SHP77 treated with DMSO at 0.1 percent for 48 hours (cell line): ENCODE data around the gene ACADVL.
"Not testable (repeated sequence)": the region's sequence is repeated elsewhere in the genome, so short reads cannot be mapped to it uniquely, and the experiment has no call there.

ENCODE experiments used
- DNase-seq: peaks from one replicate; lab custom pipeline; 2025; lab: John Stamatoyannopoulos, UW

The ACADVL gene

GRCh38 chr17:7219812-7220592 lies at the start of gene ACADVL, which contains the start of gene DLG4:
ACADVL (plus strand) TSS chr17:7219938; CDS start chr17:7219985, 47 bp downstream.
DLG4 (minus strand) TSS chr17:7219836.
- DNase-seq: peak; percentile 62

- DNase-seq: not testable (repeated sequence)
Observed at GRCh38 chr17:7172522-7173191, 47.1 kb upstream of the ACADVL start.

GRCh38 chr17:7173687-7174602 lies 45.8 kb upstream of the ACADVL start:
- no peak for DNase-seq

GRCh38 chr17:7174603-7175326 lies 45.0 kb upstream of the ACADVL start:
- DNase-seq: no peak

GRCh38 chr17:7175330-7175733 lies 44.4 kb upstream of the ACADVL start:
- DNase-seq: no peak

- DNase-seq: no peak
Observed at GRCh38 chr17:7176107-7176840, 43.5 kb upstream of the ACADVL start.

GRCh38 chr17:7176841-7177190 lies 42.9 kb upstream of the ACADVL start:
- no peak for DNase-seq

GRCh38 chr17:7177191-7177953 lies 42.4 kb upstream of the ACADVL start:
- DNase-seq: peak; percentile 38

- DNase-seq: peak; percentile 37
Observed at GRCh38 chr17:7177954-7178477, 41.7 kb upstream of the ACADVL start.

GRCh38 chr17:7178973-7179316 lies 40.8 kb upstream of the ACADVL start:
- no peak for DNase-seq

- no peak for DNase-seq
Observed at GRCh38 chr17:7179317-7180254, 40.2 kb upstream of the ACADVL start, which contains the start of gene ASGR1. ASGR1 (minus strand) TSS chr17:7179370; CDS start chr17:7178563, 807 bp downstream.

- DNase-seq: not testable (repeated sequence)
Observed at GRCh38 chr17:7182101-7182500, 37.6 kb upstream of the ACADVL start.

GRCh38 chr17:7183433-7184090 lies 36.2 kb upstream of the ACADVL start:
- no peak for DNase-seq

GRCh38 chr17:7184091-7184488 lies 35.6 kb upstream of the ACADVL start:
- DNase-seq: peak; percentile 33

GRCh38 chr17:7184647-7185046 lies 35.1 kb upstream of the ACADVL start:
- no peak for DNase-seq

GRCh38 chr17:7186241-7186640 lies 33.5 kb upstream of the ACADVL start:
- no peak for DNase-seq

- no peak for DNase-seq
Observed at GRCh38 chr17:7190276-7190917, 29.3 kb upstream of the ACADVL start.

- DNase-seq: no peak
Observed at GRCh38 chr17:7191069-7191468, 28.7 kb upstream of the ACADVL start.
